Hematopoietic multipotent progenitor cell treated with erythropoietin and hydrocortisone succinate and interleukin-3 and kit ligand, for 15 days (in vitro differentiated cells): Measurements from ENCODE around the gene PRR12.
"Not testable (repeated sequence)": the region's sequence is repeated elsewhere in the genome, so short reads cannot be mapped to it uniquely, and the experiment has no call there.

ENCODE experiments used
- DNase-seq: peaks from one replicate; pipeline ENCODE4 v3.0.0-alpha.2; 2015; ENCODE audit warnings: low spot score

The PRR12 gene

DNA sequence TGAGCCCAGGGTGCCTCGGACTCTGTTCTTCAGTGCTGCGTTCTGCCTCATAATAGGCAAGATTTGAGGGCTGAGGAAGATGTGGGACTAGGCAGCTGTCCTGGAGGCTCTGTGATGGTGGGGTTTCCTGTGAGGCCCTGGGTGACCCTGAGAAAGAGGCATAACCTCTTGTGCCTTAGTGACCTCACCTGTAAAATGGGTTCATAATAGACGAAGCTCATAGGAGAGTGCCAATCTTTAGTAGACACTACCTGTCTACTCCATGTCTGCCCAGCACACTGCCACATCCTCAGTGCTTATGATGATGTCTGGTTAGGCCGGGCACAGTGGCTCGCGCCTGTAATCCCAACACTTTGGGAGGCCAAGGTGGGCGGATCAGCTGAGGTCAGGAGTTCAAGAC is 25.6 kb downstream of the PRR12 start:
- no peak for DNase-seq

DNA sequence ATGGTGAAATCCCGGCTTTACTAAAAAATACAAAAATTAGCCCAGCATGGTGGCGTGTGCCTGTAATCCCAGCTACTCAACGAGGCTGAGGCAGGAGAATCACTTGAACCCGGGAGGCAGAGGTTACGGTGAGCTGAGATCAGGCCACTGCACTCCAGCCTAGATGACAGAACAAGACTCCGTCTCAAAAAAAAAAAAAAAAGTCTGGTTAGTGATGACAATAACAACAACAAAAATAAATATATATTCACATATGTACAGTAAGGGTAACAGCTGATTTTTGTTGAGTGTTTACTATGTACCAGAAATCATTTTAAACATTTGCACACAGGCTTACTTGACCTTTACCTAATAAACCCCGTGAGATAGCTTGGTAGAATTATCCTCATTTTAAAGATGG is 26.0 kb downstream of the PRR12 start:
- DNase-seq, result no peak

DNA sequence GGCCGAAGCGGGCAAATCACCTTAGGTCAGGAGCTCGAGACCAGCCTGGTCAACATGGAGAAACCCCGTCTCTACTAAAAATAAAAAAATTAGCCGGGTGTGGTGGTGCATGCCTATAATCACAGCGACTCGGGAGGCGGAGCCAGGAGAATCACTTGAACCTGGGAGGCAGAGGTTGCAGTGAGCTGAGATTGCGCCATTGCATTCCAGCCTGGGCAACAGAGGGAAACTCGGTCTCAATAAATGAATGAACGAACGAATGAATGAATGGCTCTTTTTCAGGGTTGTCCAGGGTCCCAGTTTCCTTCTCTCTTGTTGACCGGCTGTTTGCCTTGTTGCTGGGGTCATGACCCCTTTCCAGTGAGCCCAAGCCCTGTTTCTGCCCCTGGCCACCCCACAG is 26.9 kb downstream of the PRR12 start:
- not testable (repeated sequence) for DNase-seq

DNA sequence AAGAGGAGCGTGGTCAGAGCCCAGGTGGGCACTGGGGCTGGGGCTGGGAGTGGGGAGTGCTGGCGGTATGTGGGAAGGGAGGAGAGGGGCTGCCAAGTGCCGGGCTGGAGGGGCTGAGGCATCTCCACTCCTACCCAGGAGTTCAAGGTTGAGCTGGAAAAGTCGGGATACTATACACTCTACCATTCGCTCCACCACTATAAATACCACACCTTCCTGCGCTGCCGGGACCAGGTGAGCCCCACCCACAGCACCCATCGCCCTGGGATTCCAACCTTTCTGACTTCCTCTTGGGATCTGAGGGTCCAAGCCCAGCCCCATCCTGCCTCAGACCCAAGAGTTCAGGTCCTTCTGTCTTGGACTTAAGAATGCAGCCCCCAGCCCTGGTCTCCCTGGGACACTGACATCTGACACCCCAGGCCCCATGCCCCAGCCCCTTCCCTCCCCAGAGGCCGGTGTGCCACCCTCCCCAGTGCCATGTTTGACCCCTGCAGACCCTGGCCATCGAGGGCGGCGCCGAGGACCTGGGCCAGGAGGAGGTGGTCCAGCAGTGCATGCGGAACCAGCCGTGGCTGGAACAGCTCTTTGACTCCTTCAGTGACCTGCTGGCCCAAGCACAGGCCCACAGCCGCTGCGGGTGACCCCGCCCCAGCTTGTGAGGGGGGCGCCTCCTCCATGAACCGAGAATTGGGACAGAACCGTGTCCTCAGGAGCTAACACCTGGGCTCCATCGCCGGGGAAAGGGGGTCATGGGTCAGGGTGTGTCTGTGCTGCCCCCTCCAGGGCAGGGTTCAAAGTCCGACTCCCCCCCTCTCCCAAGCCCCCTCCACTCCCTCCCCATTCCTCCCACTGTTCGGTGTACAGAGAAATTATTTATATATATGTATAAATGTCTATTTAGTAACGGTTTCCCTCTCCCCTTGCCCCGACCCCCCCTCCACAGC is 34.3 kb downstream of the PRR12 start:
- no peak for DNase-seq

DNA sequence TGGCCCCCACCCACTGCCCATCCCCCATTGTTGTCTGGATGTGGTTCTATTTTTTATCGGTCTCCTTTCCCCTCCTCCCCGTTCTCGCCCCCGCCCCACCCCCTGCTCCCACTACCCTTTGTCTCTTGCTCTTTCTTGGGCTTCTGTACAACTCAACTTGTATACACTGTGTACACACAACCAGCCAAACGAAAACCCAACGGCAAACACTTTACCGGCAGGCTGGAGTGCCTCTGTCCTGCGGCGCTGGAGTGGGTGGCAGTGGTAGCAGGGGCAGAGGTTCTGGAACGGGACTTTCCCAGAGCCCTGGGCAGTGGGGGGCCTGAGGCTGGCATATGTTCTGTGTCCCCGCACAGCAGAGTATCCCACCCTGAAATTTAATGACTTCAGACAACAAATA is 35.2 kb downstream of the PRR12 start:
- no peak for DNase-seq

DNA sequence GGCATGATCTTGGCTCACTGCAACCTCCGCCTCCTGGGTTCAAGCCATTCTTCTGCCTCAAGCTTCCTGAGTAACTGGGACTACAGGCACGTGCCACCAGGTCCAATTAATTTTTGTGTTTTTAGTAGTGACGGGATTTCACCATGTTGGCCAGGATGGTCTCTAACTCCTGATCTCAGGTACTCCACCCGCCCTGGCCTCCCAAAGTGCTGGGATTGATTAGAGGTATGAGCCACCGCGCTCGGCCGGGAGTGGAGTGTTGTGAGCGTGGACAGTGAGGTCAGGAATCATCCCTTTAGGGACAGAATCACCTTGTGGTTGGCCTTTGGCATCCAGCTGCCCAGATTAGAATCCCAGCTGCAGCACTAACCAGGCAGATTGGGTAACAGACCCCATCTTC is 38.7 kb downstream of the PRR12 start:
- no peak for DNase-seq

DNA sequence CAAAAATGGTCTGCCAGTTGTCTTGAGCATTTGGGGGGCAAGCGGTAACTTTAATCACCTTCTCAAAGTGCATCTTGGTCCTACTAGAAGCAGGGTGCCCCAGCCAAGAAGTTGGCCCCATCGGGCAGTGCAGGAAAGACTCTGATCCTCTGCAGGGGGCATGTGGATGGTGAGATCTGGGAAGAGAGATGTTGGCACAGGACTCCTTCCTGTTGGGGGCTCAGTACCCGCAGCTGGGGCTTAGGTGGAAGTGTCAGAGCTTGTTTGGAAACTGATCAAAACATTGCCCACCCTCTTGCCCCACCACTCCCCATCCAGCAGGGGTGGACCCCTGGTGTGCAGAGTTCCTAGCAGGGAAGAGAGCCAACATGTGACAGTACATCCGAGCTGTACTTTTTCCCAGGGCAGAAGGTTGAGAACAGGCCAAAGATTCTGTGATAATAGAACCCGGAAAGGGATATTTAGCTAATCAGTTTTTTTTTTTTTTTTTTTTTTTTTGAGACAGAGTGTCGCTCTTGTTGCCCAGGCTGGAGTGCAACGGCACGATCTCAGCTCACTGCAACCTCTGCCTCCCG is 40.1 kb downstream of the PRR12 start:
- DNase-seq, result no peak

DNA sequence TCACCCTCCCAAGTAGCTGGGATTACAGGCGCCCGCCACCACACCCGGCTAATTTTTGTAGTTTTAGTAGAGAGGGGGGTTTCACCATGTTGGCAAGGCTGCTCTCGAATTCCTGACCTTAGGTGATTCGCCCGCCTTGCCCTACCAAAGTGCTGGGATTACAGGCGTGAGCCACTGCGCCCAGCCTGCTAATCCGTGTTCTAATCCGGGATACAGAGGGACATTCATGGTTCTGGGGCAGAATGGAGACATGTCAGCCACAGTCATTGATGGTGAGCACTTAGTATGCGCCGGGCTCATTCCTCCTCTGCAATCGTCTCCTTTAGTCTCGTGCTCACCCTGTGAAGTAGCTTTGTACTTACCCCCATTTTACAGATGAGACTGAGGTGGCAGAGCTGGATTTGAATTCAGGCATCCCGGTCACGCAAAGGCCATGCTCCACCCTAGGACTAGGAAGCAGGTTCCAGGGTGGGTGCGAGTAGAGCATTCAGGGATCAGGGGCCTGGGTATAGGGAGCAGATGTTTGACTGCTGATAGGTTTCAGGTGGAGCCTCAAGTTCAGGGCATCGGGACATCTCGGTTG is 40.7 kb downstream of the PRR12 start:
- DNase-seq, result no peak

DNA sequence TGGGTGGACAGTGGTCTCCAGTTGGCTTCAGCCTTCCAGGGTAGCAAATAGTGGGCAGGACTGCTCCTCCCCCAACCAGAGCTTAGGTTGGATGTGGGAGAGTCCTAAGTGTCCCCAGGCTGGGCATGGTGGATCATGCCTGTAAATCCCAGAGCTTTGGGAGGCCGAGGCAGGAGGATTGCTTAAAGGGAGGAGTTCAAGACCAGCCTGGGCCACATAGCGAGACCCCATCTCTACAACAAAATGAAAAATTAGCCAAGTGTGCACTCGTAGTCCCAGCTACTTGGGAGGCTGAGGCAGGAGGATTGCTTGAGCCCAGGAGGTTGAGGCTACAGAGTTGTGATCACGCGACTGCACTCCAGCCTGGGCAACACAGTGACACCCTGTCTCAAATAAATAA is 41.6 kb downstream of the PRR12 start:
- no peak for DNase-seq

DNA sequence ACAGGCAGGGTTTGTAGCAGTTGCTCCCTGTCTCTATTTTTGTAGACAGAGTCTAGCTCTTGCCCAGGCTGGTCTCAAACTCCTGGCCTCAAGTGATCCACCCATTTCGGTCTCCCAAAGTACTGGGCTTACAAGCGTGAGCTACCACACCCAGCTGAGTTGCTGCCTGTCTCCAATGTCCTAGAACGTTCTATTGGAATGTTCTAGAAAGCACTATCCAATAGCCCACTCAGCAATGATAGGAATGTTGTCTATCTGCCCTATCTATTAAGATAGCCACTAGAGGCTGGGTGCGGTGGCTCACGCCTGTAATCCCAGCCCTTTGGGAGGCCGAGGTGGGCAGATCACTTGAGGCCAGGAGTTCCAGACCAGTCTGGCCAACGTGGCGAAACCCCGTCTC is 42.3 kb downstream of the PRR12 start:
- not testable (repeated sequence) for DNase-seq

DNA sequence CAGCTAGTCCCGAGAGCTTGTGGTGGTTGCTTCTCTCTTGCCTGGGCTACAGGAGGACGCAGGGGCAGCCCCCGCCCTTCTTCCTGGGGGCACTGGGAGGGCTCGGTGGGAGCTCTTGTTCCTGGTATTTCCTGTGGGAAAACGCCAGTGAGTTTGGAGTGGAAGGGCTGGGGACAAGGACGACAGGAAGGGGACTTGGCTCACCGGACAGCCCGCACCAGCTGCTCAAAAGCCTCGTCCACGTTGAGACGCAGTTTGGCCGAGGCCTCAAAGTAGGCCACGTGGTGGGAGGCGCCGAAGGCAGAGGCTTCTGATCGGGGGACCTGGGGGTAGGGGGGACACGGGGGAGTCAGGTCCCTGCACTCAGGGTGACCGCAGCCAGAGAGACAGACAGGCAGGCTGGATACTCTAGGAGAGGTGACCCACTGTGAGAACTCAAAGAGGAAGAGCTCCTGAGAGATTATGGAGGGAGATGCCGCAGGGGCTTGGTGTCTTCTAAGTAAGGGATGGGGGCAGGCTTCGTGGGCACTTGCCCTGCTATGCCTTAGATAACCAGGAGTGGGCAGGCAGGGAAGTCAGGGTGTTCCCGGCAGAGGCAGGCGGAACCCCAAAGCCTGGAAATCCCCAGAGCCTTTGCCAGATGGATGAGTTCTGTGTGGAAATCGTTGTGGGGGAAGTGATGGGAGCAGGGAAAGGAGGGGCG is 44.7 kb downstream of the PRR12 start:
- DNase-seq, result no peak

DNA sequence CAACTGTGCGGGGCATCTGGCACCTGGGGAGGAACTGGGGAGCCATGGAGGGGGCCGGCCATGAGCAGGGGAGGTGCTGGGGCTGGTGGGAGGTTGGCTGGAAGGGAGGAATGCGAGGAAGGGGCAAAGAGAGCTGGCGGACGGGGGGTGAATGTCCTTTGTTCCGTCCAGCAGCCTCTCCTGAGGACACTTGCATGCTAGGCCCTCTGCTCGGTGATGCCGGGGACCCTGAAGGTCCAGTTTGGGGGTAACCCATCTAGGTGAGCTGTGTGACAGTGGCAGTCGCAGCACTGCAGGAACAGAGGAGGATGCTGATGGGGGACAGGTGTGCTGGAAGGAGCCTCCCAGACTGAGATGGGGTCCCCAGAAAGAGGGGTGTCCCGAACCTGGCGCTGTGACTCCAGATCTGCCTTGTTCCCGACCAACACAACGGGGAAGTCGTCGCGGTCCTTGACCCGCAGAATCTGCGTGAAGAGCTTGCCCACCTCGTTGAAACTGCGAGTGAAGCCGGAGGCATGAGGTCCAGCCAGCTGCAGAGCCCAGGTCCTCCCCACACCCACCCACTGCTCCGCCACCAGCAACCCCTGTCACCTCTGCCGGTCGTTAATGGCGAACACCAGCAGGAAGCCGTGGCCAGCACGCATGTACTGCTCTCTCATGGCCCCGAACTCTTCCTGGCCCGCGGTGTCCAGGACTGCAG is 45.4 kb downstream of the PRR12 start:
- DNase-seq, result no peak

DNA sequence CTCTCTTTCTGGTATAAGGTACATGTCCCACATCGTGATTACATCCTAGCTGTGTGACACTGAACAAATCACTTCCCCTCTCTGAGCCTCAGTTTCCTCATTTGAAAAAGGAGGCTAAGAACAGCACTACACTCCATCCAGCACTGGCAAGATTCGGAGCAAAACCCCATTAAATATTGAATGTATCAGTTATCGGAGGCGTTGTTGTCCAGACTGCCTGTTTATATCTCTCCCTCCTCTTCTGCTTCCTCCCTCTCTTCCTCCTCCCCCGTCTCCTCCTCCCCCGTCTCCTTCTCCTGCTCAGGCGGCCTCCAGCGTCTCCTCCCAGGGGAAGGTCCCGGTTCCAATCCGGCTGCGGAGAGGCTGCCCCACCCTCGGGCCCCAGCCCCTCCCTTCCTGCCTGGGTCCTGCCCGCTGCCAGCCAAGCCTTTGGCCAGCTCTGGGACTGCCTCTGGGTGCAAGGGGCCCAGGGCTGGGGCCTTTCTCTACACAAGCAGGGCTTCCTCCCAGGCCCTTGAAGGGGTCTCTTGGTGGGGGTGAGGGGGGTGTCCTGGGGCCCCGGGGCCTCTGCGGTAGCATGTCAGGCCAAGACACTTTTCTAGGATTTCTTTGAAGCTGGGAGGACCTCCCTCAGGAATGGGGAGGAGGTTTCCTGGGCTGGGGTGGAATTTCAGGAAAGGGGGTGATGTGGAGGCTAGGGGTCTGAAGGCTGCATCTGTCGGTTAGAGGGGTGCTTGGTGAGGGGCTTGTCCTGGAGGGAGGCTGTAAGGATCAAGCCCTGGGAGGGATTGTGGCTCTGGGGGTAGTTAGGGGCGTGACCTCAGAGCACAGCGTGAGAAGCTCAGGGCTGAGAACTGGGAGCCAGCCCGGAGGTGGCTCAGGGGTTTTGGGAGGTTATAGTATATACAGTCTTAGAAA is 47.1 kb downstream of the PRR12 start:
- peak; percentile 8 for DNase-seq

DNA sequence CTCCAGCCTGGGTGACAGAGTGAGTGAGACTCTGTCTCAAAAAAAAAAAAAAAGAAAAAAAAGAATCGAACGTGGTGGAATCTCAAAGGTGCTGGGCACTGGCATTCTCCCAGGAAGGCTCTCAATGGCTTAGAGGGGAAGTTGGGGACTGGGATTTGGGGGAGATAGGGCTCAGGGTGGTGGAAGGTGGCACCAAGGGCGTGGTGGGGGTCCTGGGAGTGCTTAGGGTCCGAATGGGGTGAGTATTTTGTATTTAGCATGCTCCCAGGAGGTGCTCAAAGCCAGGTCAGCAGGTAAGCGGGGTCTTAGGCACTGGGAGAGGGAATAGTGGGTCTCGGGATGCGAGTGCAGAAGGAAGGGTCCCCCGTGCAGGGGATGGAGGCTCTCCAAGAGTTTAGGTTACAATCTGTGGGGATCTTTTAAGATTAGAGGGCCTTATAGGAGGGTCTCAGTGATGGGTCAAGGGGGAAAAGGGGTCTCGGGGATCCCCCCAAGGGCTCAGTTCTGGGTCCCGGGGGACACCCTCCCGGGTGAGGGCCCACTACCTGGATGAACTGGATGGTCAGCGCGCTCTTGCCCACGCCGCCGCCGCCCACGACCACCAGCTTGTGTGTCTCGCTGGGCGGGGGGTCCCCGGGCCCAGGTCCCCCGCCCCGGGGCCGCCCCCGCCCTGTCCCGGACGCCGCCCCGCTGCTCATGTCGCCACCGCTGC is 48.6 kb downstream of the PRR12 start:
- no peak for DNase-seq

DNA sequence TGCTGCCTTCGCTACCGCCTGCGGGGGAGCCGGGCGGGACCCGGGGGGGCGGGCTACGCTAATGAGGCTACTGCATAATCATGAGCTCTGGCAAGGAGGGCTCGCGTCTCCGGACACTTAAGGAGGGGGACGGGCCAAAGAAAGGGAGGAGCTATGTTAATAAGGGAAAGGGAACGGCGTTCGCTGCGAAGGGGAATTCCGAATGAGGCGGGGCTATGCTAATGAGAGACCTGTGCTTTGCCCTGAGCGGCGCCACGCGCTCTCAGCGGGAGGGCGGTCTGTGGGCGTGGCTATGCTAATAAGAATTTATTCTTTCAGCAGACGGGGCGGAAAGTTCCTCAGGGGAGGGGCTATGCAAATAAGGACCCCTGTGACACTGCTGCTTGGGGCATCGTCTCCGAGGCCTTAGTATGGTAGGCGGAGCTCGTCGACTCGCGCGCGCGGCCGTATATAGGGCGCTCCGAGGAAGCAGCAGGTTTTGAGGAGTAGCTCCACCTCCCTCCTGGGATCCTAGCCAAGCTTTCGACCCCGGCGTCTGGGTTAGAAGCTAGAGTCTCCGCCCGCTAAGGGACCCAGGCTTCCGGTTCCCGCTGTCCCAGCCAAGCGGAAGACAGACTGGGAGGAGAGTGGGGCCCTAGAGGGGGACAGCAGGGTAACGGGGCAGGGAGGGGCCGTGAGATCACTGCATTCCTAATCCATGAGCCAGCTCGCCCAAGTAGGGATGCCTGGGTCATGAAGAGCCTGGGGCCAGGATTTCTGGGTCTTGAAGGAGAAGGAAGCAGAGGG is 49.3 kb downstream of the PRR12 start, which contains the start of gene RRAS:
Gene RRAS (minus strand): TSS at position 31 of the 786 bp plus-strand sequence. CDS start 45 bp downstream, outside the sequence.
- peak; percentile 100 for DNase-seq

DNA sequence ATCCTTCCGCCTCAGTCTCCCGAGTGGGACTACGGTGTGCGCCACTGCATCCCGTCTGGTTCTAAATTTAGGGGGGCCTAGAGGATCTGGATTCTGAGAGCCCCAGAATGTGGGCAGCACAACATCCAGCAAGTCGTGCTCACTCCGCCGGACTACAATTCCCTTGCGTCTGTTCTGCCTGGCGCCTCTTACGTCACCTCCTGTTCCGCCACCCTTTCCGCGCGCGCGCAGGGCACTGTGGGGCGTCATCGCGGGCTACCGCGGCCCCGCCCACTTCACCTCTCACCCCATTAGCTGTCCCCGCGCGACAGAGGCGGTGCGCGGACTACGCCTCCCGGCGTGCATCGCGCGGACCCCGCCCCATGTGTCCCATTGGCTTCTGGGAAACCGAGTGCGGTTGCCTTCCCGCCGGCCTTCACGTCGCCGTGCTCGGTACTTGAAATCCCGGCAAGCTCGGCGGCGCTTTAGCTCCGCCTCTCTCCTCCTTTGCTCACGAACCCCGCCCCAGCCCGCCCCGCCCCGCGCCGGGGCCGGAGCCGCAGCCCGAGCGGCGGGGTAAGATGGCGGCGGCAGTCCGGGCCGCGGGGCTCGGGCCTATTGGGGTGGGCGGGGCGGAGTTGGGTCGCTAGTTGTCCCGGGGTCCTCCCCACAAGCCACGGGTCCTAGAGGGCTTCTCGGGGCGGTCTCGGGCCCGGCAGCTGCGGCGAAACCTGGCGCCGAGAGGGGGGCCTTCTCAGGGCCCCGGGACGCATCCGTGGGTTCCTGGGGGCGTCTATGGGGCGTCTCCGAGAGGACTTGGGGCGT is 50.9 kb downstream of the PRR12 start, which contains the start of gene SCAF1:
Gene SCAF1 (plus strand): TSS at position 522 of the 804 bp plus-strand sequence. CDS start 2,818 bp downstream, outside the sequence.
- peak; percentile 99 for DNase-seq

DNA sequence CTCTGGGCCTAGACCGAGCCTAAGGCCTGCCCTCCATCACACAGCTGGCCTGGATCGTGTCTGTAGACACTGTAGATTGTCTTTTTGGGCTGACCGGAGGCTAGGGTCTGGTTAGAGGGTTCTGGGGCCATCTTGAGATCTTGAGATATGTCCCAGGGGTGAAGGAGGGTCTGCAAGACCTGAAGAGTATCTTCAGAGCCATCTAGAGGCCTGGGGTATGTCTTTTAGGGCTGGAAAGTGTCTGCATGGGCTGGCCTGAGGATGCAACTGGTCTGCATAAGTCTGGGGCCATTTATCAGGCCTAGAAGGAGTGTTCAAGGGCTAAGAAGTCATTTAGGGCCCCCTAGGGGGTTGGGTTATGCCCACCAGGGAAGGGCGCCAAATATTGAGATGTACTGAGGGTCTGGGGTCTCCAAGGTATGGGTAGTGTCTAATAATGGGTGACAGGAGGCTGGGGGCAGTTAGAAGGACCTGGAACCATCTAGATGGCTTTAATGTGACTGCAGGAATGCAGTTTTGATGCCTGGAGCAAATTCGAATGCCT is 51.6 kb downstream of the PRR12 start:
- no peak for DNase-seq

DNA sequence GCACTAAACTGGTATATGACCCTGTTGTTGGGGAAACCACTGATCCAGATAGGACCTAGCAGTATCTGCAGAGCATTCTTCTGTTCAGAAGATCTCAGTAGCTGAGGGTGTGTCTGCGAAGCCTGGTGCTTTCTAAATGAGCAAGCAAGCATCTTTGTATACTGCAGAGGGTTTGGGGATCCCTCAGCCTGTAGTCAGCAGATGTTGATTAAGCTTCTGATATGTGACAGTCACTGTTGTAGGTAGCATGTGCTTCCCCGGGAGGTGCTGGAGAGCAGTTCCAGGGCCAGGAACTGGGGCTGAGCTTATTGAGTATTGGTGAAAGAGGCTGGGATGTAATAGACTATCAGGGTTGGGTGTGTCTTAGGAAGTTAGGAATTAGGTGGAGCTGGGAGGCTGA is 52.5 kb downstream of the PRR12 start:
- peak; percentile 30 for DNase-seq
